ENCODE data around the gene PEX14.

DNA sequence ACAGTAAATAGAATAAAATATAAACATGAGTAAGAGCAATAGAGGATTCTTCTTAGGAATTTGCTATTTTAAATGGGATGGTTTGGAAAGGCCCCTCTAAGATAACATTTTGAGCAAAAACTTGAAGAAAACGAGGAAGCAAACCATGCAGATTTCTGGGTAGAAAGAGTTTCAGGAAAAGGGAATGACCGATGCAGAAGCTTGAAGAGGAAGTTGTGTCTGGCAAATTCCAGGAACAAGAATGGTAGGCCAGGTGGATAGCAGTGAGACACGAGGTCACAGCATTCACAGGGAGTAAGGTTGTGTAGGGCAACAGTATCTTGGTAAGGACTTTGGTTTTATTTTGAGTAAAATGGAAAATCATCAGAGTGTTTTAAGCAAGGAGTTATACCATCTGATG is 108.9 kb downstream of the PEX14 start:
- TF ChIP-seq POLR2A (IDR thresholded peaks at IDR 0.05; ENCODE audit: low read length) (no peak), GATA1 (IDR thresholded peaks at IDR 0.05; ENCODE audit: low read depth, low read length) (no peak)

Measured in erythroblast (primary cell).